NCI-H1436 treated with DMSO at 0.1 percent for 48 hours (cell line): ENCODE measurements around the gene POGZ.
"Not testable (repeated sequence)": the region's sequence is repeated elsewhere in the genome, so short reads cannot be mapped to it uniquely, and the experiment has no call there.

Experiments
- DNase-seq: peaks from one replicate; lab custom pipeline; 2025; lab: John Stamatoyannopoulos, UW

The POGZ gene

DNA sequence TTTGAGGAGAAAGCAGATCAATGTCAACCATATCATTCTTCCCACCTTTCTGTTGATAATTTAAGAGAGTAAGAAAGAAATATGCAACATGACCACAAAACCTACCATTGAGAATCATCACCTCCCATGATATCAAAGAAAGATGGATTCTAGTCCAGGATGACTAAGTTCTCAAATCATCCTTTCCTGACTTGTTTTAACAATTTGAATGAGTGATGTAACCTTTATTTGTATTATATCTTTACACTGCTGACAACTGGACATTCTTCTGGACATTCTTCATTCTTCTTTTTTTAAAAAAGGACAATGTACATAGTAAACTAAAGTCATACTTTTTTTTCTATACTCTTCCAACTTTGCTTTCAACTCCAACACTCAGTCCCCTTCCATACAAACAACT lies 50.4 kb downstream of the POGZ start:
- DNase-seq: no peak

DNA sequence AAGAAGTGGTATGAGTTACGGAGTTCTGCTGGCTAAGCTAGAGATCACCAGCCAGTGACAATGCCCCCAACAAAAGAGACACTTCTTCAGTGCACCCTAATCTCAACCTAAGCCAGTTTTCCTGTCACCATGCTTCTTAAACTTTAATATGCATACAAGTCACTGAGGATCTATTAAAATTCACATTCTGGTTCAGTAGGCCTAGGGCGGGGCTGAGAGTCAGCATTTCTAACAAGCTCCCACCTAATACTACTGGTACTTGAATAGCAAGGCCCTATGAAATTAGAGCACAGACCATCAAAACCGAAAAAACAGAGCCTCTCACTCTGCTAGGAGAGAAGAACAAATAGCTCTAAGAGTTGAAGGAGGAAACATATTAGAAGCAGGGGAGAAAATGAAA lies 52.0 kb downstream of the POGZ start:
- DNase-seq: no peak

DNA sequence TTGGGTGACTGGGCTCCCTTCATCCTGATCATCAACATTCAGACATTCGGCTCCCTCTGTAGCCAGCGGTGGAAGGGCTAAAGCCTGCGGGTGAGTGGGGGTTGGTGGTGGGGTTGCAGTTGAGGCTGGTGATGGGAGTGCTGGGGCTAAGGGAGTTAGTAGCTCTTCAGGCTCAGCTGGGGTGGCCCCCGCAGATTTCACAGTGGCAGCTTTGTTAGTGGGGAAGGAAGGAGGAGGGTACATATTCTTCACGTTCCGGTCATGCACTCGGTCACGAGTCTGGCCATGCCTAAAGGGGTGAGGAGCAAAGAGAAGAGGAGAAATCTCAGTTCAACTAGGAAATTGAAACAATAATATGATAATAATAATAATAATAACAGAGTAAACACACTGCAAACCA lies 53.1 kb downstream of the POGZ start:
- no peak for DNase-seq

GRCh38 chr1:151405187-151405951 lies 53.9 kb downstream of the POGZ start:
- no peak for DNase-seq

DNA sequence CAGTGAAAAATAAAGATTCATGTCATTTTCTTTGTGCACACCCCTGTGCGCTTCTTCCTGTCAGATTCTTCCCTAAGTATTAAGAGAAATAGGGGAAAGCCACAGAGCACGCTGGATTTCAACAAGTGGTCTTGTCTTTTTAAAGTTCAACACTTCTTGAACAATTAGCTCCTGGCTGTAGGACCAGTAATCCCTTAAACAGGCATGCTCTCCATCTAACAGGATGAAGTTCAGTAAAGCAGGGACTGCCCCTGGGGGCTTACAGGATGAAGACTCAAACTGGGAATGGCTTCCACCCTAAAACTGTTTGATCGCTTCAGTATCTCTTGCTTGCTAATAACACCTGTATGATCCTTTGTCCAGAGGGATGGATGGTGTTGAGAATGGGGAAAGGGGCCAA lies 55.7 kb downstream of the POGZ start:
- no peak for DNase-seq

DNA sequence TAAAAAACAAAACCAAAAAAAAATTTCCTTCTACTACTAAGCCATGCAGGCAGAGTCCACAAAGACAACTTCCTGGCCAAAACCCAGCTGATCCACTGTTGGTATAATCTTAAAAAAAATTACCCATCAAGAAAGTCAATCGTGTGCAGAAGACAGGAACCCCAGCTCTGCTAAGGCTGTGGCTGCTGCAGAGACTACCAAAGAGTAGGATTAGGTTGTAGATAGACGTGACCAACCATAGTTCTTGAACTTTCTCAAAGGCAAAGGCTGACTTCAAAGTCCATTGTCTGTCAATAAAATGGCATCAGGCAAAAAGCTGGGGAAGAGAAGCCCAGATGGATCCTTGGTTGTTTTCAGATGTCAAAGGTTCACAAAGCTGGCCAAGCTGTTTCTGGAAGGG lies 56.5 kb downstream of the POGZ start:
- no peak for DNase-seq

- DNase-seq: no peak
Measured at GRCh38 chr1:151401860-151402259, 57.4 kb downstream of the POGZ start.

- DNase-seq: no peak
Measured at GRCh38 chr1:151401125-151401788, 58.0 kb downstream of the POGZ start.

DNA sequence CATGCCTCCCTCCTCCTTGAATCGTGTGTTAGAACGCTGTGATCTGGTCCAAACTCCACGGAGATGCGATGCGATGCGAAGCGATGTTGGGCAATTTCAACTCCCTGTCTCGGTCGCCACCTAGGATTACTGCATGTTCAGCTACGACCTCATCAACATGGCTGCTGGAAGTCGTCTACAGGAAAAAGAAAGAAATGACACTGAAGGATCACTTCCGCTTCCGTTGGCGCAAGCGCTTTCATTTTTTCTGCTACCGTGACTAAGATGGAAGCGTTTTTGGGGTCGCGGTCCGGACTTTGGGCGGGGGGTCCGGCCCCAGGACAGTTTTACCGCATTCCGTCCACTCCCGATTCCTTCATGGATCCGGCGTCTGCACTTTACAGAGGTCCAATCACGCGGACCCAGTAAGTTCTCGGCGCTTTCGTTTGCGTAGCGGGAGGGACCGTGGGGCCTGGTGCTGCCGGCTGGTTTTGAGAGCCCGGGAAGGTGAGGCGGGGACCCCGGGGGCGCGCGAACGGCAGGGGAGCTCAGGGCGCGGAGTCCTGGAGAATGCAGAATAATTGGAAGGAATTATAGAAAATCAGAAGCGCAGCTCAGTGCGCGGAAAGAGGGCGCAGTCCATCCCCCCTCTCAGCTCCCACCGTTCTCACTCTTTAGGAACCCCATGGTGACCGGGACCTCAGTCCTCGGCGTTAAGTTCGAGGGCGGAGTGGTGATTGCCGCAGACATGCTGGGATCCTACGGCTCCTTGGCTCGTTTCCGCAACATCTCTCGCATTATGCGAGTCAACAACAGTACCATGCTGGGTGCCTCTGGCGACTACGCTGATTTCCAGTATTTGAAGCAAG lies 59.7 kb downstream of the POGZ start, which contains the start of gene PSMB4:
Gene PSMB4, plus strand, starts transcription at position 250 of the 848 bp plus-strand sequence. Its CDS starts 15 bp downstream, at position 265.
- DNase-seq: peak; percentile 89

- not testable (repeated sequence) for DNase-seq
Measured at GRCh38 chr1:151396265-151396664, 63.0 kb downstream of the POGZ start.

DNA sequence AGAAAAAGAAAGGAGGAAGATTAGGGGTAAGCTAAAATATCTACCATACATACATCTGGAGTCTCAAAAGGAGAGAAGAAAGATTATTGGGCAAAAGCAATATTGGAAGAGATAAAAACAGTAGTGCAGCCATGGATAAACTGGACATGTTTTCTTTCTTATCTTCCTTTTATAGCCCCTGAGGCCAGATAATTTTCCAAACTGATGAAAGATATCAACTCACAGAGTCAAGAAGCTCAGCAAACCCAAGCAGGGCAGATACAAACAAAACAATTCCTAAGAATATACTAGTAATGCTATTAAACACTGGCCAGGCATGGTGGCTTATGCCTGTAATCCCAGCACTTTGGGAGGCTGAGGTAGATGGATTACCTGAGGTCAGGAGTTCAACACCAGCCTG lies 65.7 kb downstream of the POGZ start:
- DNase-seq: no peak

DNA sequence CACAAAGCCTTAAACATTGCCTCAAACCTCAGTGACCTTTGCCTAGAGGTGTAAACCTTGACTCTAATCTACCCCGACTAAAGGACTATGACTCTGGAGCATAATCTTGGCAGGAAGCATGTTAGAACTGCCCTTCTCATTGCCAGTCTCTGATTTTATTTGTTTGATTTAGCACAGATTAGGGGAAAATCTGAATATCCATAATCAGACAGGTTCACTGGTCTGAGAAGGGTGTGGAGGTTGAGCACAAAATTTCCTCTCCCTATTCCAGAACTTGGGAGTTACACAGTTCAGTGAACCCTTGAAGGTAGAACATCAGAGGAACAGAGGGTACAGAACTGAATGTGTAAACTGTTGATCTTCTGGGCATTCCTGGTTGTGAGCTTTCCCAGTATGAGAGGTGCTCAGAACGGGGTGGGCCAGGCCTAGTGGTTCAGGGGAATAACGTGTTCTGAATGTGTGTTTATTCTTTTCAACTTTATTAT lies 68.2 kb downstream of the POGZ start:
- no peak for DNase-seq

- DNase-seq: not testable (repeated sequence)
Measured at GRCh38 chr1:151390221-151391078, 68.8 kb downstream of the POGZ start.

- DNase-seq: no peak
Measured at GRCh38 chr1:151386002-151386401, 73.3 kb downstream of the POGZ start.

- no peak for DNase-seq
Measured at GRCh38 chr1:151384584-151384983, 74.7 kb downstream of the POGZ start.

GRCh38 chr1:151377150-151377884 lies 82.0 kb downstream of the POGZ start:
- no peak for DNase-seq

GRCh38 chr1:151373196-151373595 lies 86.1 kb downstream of the POGZ start:
- DNase-seq: no peak

DNA sequence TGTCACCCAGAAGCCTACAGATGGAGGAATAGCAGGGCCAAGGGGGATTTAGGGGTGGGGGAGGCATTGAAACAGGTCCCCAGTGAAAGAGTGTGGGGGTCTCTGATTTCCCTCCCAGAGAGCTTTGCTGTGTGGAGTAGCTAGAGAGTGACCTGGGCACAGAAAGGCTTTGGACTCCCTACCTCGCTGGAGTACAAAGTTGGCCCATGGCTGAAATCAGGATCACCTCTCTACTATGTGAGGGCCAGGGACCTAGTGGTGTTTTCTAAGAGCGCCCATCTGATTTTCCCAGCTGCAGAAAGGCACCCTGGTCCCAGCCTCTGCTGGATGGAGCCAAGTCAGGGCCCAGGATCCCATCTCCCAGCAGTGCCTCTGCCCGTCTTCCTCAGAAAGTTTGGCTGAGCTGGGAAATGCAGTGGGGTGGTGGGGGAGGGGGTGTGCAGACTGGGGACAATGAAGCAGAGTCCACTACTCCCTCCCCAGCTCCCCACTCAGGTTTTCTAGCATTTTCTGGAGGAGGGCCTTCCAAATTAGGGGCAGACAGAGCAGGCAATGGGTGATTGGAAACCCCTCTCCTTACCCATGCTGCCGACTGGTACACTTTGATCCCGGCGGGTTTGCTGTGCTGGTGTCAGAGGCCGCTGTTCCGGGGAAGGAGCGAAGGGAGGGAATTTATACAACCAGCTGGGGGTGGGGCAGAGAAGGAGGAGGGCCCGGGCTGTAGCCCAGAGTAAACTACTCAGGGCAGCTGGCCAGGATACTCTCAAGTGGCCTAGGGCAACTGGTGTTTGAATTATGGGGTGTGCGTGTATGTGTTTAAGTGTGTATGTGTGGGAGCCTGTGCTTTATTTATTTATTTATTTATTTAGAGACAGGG lies 87.0 kb downstream of the POGZ start, which contains the start of gene SELENBP1:
Gene SELENBP1, minus strand, starts transcription at position 648 of the 877 bp plus-strand sequence. Its CDS starts 64 bp downstream, at position 584.
- no peak for DNase-seq

- DNase-seq: no peak
Measured at GRCh38 chr1:151371370-151372057, 87.8 kb downstream of the POGZ start.
